Fibroblast of mammary gland (primary cell): ENCODE results near the gene F11.
"Not testable (repeated sequence)": the region's sequence is repeated elsewhere in the genome, so short reads cannot be mapped to it uniquely, and the experiment has no call there.

ENCODE experiments used
- DNase-seq: peaks from one replicate; pipeline ENCODE4 v3.0.0-alpha.2; 2010; ENCODE audit warnings: low read depth
- H3K4me3 ChIP-seq: 2 replicates; pipeline ENCODE4 v1.5.1; 2011; ENCODE audit warnings: low read depth, mild to moderate bottlenecking, low read length, moderate library complexity; ENCODE audit not compliant: control insufficient read depth
- CTCF ChIP-seq: conservative IDR thresholded peaks from 2 replicates; pipeline ENCODE4 v1.5.1; 2011; ENCODE audit warnings: low read depth, low read length, inconsistent platforms; ENCODE audit not compliant: control insufficient read depth, insufficient read depth

The F11 gene

DNA sequence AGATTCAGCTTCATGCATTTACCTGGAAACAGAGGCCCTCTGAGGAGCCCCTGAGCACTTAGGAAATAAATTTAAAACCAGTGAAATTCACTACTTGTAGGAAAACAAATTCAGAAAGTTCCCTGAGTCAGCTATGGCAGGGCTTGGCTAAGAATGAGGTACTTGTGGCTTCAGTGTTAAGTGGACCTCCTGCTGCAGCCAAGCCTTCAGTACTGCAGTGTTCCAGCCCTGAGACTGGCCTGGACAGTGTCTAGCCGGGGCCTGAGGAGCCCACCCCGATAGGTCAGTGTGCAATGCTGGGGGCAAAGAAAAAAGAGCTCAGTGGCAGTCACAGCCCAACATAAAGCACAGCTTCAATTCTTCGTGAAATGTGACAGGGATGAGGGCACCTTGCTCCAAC is 41.9 kb downstream of the F11 start:
- TF ChIP-seq CTCF = no peak
- no peak overlapping the region for H3K4me3 ChIP-seq
- DNase-seq = no peak

- no peak overlapping the region for H3K4me3 ChIP-seq
- DNase-seq = no peak
- TF ChIP-seq CTCF = no peak
Measured at GRCh38 chr4:186318481-186318880, 52.5 kb downstream of the F11 start.

DNA sequence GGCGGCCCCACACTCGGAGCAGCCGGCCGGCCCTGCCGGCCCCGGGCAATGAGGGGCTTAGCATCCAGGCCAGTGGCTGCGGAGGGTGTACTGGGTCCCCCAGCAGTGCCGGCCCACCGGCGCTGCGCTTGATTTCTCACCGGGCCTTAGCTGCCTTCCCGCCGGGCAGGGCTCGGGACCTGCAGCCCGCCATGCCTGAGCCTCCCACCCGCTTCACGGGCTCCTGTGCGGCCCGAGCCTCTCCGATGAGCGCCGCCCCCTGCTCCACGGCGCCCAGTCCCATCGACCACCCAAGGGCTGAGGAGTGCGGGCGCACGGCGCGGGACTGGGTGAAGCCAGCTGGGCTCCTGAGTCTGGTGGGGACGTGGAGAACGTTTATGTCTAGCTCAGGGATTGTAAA is 58.7 kb downstream of the F11 start:
- DNase-seq = not testable (repeated sequence)

DNA sequence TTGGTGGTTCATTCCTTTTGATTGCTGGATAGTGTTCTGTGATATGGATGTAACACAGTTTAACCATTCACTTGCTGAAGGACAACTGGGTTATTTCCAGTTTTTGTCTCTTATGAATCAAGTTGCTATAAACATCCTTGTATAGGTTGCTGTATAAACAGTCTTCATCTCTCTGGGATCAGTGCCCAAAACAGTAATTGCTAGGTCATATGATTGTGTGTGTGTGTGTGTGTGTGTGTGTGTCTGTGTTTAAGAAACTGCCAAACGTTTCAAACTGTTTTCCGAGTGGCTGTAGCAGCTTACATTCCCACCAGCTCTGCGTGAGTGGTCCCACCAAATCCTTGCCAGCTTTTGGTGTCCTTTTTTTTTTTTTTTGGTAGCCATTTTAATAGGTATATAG is 60.4 kb downstream of the F11 start:
- no peak for DNase-seq
- no peak for TF ChIP-seq CTCF

More for the DNA sequence above, 58.7 kb downstream of the F11 start:
- not testable (repeated sequence) for H3K4me3 ChIP-seq

DNA sequence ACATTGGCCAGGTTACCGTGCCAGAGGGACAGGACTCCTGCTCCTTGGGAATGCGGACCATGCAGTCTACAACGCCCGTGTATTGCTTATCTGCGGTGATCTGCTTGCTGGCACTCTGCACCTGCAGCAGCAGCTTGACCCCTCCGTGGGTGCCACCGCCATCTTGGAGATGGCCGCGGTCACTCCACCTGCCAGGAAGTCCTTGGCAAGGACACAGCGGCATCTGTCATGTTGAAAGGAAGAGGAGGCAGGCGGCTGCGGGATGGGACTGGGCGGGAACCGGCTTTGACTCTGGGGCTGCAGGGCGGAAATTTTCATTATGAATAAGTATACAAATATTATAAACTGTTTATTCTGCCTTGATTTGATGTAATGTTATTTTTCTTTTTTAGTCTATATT is 63.4 kb downstream of the F11 start:
- no peak for DNase-seq
- no peak overlapping the region for H3K4me3 ChIP-seq
- TF ChIP-seq CTCF = no peak

More for the DNA sequence above, 60.4 kb downstream of the F11 start:
- no peak overlapping the region for H3K4me3 ChIP-seq

GRCh38 chr4:186330368-186330767 is 64.4 kb downstream of the F11 start:
- H3K4me3 ChIP-seq = no peak overlapping the region
- no peak for TF ChIP-seq CTCF
- no peak for DNase-seq

DNA sequence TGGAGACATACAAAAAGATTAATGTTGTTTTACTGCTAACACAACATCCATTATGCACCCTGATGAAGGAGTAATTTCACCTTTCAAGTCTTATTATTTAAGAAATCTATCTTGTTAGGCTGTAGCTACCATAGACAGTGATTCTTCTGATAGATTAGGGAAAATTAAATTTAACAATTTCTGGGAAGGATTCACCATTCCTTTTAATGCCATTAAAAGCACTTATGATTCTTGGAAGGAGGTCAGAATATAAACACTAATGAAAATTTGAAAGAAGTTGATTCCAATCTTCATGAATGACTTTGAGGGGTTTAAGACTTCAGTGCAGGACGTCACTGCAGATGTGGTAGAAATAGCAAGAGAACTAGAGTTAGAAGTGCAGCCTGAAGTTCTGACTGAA is 69.8 kb downstream of the F11 start:
- no peak for TF ChIP-seq CTCF
- no peak for DNase-seq
- H3K4me3 ChIP-seq = no peak overlapping the region
